ENCODE measurements around the gene TMEM43.

The TMEM43 gene

DNA sequence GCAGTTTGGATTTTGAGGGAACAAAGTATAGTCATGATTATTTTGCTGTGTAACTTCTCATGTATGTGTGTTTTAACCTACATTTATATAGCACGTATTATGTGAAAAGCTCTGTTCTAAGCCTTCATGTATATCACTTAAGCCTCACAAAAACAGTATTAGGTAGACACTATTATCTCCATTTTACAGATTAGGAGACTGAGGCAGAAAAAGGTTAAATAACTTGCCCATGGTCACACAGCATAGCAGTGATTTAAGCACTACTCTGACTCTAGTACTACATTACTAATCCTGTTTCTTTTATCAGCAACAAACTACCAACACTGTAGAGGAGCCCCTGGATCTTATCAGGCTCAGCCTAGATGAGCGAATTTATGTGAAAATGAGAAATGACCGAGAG lies 56.4 kb downstream of the TMEM43 start:
- DNase-seq: no peak

GRCh38 chr3:14183015-14183577 lies 58.2 kb downstream of the TMEM43 start:
- DNase-seq: no peak

GRCh38 chr3:14186854-14187458 lies 62.1 kb downstream of the TMEM43 start:
- no peak for DNase-seq

- DNase-seq: no peak
Observed at GRCh38 chr3:14188041-14188754, 63.3 kb downstream of the TMEM43 start.
